GM19193 (cell line): ENCODE data around the gene FEZ2.

Source experiments
- POLR2A ChIP-seq: IDR thresholded peaks from 4 replicates; pipeline ENCODE4 v1.6.1; 2011; ENCODE audit not compliant: insufficient read depth, insufficient read length; ENCODE audit errors: extremely low read depth

The FEZ2 gene

GRCh38 chr2:36530178-36530982, 67.6 kb downstream of the FEZ2 start:
- TF ChIP-seq POLR2A, result no peak

- no peak for TF ChIP-seq POLR2A
Observed at GRCh38 chr2:36528766-36529392, 69.1 kb downstream of the FEZ2 start.

- TF ChIP-seq POLR2A, result no peak
Observed at GRCh38 chr2:36528274-36528673, 69.7 kb downstream of the FEZ2 start.

DNA sequence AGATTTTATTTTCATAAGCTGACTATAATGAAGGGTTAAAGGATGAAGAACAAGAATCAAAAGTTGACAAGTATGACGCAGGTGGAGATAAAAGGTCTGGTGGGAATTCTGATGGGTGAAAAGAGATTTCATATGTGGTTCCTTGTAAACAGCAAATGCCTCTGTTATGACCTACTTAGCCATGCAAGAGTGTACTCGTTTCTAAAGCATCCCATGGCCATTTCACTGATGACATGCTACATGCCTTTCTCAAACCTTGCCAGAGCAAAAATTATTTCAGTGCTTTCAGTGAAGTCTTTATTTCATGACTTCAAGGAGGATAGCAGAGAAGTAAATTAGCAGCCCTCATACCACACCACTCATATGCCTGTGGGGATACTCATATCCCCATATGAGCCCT, 71.7 kb downstream of the FEZ2 start:
- TF ChIP-seq POLR2A, result no peak

DNA sequence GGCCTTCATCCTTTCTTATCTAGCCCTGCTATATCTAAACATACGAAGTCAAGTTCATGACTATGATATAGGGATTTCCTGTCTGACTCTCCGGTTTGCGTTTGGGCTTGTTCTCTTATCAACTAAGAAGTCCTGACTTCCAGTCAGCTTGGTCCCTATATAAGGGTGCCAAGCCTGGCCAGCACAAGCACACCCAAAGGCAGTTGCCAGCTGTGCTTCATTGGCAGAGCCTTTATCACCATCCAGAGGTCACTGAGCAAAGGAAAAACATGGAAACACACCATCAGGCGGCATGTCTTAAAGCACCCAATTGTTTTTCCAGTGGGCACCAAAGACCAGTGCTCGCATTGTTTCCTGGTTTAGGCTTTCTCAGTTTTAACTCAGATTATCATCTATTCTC, 72.7 kb downstream of the FEZ2 start:
- no peak for TF ChIP-seq POLR2A

DNA sequence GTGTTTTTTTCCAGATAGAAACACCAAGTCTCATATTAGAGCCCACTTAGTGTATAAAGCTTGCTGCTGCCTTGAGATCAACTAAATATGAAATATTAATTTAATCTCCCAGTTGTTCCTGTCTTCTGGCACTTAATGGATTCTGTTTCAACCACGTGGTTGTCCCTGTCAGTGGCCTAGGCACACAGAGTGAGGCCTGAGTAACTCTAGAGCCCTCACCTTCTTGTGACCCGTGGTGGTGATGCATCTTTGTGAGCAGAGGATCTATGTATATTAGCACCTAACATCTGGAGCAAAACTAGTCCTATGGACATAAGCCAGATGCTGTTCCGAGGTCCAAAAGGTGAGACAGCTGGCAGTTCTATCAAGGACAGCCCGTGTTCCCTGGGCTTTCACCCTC, 74.8 kb downstream of the FEZ2 start:
- TF ChIP-seq POLR2A, result no peak

DNA sequence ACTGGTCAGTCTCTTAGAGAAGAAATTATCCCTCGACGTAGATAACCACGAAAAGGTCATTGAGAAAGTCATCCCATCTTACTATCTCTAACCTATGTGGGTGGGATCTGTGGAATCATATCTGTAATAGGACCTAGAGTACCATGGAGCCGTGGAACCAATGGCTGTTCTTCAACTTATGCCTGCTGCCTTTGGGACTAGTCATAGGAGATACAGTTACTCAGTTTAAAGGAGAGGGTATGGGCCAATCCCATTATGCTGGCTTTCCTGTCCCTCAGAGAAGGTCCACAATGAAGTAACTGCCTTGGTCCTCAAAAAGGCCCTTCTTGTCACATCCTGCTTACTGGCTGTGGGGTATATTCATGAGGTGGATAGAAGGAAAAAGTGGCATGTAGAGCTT, 77.5 kb downstream of the FEZ2 start:
- TF ChIP-seq POLR2A, result no peak

DNA sequence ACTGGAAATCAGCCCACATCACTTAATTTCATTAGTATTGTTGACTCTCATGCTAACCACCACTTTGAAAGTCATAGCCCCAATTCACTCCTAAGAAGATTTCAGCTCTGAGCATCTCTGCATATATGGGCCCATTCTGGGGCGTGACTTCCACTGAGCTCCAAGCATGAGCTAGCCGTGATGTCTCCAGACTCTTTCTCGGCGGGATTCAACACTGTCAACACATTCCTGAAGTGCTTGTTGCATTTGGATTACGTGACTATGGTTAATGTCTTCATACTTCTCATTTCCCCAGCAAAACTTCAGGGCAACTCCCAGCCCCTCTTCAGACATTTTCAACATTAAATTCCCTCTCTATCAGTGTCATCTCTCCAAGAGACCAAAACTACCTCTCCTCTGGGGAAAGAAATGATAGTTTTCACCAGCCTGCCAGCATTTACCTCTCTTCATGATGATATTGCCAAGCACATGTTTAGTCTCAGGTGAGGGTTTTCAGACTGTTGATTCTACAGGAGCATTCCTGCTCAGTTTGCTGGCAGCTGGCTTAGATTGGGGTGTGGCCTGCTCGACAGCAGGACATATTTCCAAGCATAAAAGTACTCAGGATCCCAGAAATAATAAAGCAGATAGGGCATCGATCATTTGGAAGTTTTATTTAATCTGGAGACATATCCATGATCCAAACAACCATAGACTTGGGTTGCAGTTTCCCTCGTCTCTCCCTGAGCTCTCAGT, 81.7 kb downstream of the FEZ2 start:
- TF ChIP-seq POLR2A, result no peak

- no peak for TF ChIP-seq POLR2A
Observed at GRCh38 chr2:36515538-36515937, 82.4 kb downstream of the FEZ2 start.

DNA sequence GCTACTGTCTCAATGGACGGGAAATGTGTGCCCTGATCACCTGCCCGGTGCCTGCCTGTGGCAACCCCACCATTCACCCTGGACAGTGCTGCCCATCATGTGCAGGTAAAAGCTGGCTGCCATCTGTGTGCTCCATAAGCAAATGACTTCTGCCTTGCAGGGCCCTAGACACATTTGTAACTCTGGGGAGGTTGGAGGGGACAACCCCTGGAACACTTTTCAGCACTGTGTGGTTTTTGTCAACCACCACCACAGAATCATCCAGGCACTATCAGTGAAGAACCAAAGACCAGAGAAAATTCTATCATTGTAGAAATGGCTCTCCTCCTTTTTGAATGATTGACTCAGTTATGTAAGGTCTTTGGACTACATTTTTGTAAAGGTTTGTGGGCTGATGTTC, 84.3 kb downstream of the FEZ2 start:
- TF ChIP-seq POLR2A, result no peak

GRCh38 chr2:36512705-36513104, 85.3 kb downstream of the FEZ2 start:
- TF ChIP-seq POLR2A, result no peak

DNA sequence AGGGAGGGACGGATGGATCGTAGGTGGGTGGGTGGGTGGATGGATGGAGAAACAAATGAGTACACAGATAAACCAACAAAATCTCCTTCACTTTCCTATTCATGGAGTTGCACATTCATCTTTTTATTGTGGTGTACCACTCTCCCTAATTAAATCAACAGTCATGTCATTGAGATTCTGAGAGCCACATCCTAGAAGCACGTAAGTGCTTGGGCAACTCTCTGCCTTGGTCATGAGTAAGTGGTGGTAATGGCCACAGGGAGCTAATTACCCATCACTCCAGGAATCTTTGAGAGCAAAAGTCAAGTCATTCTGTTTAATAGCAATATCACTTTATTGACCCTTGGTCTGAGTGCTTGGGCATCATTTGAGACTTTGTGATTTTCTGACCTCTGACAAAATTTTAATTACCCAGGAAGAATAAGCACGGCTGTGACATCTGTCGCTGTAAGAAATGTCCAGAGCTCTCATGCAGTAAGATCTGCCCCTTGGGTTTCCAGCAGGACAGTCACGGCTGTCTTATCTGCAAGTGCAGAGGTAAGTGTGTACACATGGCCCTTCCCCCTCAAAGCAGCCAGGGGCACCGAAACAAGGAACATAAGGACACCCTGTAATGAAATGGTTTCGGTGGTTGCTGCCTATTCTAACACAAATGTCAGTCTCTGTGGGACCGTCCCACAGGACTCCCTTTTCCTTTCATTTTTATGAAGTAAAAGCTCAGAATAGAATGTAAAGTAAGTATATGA, 85.9 kb downstream of the FEZ2 start:
- no peak for TF ChIP-seq POLR2A

- no peak for TF ChIP-seq POLR2A
Observed at GRCh38 chr2:36509075-36509474, 88.9 kb downstream of the FEZ2 start.

- no peak for TF ChIP-seq POLR2A
Observed at GRCh38 chr2:36507408-36507812, 90.6 kb downstream of the FEZ2 start.
